Spinal cord (tissue), 10 donors: ENCODE data around the gene AP3D1. TPM values are rescaled to one million over a fixed set of nuclear protein-coding genes. Genes with fewer than 3 reads are reported as not detected.
"Not testable (repeated sequence)": the region's sequence is repeated elsewhere in the genome, so short reads cannot be mapped to it uniquely, and the experiment has no call there.

Experiments
- DNase-seq, 6 donors: peaks; one replicate each; pipeline versions ENCODE4 v3.0.0 to v3.0.0-alpha.2; 2013 to 2015; ENCODE audit warnings: low spot score in 6 of 6, low read depth in 4 of 6
- H3K27ac ChIP-seq: one replicate; pipeline ENCODE4 v1.5.1; 2013; ENCODE audit warnings: low read depth, low read length, control low read depth
- H3K27me3 ChIP-seq: one replicate; pipeline ENCODE4 v1.6.1; 2013; ENCODE audit warnings: low read length; ENCODE audit not compliant: control insufficient read depth, insufficient read depth
- H3K36me3 ChIP-seq: one replicate; pipeline ENCODE4 v1.6.1; 2013; ENCODE audit warnings: low read length; ENCODE audit not compliant: control insufficient read depth, insufficient read depth
- H3K4me1 ChIP-seq: one replicate; pipeline ENCODE4 v1.6.1; 2013; ENCODE audit warnings: low read length; ENCODE audit not compliant: control insufficient read depth, insufficient read depth
- H3K4me3 ChIP-seq: one replicate; pipeline ENCODE4 v1.5.1; 2013; ENCODE audit warnings: low read depth, low read length, control low read depth
- H3K9me3 ChIP-seq: one replicate; pipeline ENCODE4 v1.6.1; 2013; ENCODE audit warnings: low read length; ENCODE audit not compliant: control insufficient read depth, insufficient read depth
- WGBS: methylation state at CpG from one replicate; pipeline ENCODE4 v1.1.5; 2013; ENCODE audit warnings: missing lambda C conversion rate; ENCODE audit not compliant: insufficient coverage; 5-methylcytosine and 5-hydroxymethylcytosine counted together
- polyA plus RNA-seq, 2 donors: library from polyadenylated mRNA; unstranded; fragments of 120-200 nt; gene quantifications; one replicate each; pipeline ENCODE4 v1.2.1, GENCODE V29; 2013; ENCODE audit not compliant: insufficient read length in 2 of 2
- total RNA-seq, 2 donors: library from RNA; depleted of rRNA in 1 of 2; stranded (reverse); fragments of 120-200 nt in 1 of 2; fragments of >200 nt in 1 of 2; gene quantifications; one replicate each; pipeline versions ENCODE4 v1.2.3 to v1.2.4, GENCODE V29; 2013 to 2014
- donor health status: healthy.

AP3D1 gene
- total and polyA plus RNA-seq, 4 donors = 65.1 to 165 (median 113) TPM

- no peaks in the 10 kb centered on the region for H3K9me3 ChIP-seq
- H3K27ac ChIP-seq = peak within 1 kb of the TSS; percentile 92
- H3K4me1 ChIP-seq = peaks cover 57% of the 10 kb centered on the region
- no peaks in the 10 kb centered on the region for H3K27me3 ChIP-seq
- DNase-seq = peak in 2 of 6 donors; percentile 90 to 97
- peak within 1 kb of the TSS; percentile 64 for H3K4me3 ChIP-seq
- peaks cover 62% of the 10 kb centered on the region for H3K36me3 ChIP-seq
- WGBS = under 1% methylated on average over 56 of the region's 56 CpGs
Measured at GRCh38 chr19:2096034-2096479, 55.3 kb downstream of the AP3D1 start, which contains the start of gene MOB3A. Gene MOB3A, minus strand, starts transcription at chr19:2096326. Its CDS starts 17,766 bp downstream, at chr19:2078560.

- peaks cover 61% of the 10 kb centered on the region for H3K4me1 ChIP-seq
Measured at GRCh38 chr19:2091926-2092525, 59.3 kb downstream of the AP3D1 start.

GRCh38 chr19:2089727-2090053 is 61.7 kb downstream of the AP3D1 start:
- H3K27me3 ChIP-seq = no peaks in the 10 kb centered on the region
- no peak overlapping the region for H3K27ac ChIP-seq
- H3K4me3 ChIP-seq = no peak overlapping the region
- H3K36me3 ChIP-seq = peaks cover 60% of the 10 kb centered on the region
- peaks cover 48% of the 10 kb centered on the region for H3K4me1 ChIP-seq
- no peaks in the 10 kb centered on the region for H3K9me3 ChIP-seq
- whole genome bisulfite sequencing = 51% methylated on average over 2 of the region's 2 CpGs
- no peak for DNase-seq

More at GRCh38 chr19:2091926-2092525, 59.3 kb downstream of the AP3D1 start:
- WGBS = 91% methylated on average over 4 of the region's 13 CpGs
- H3K4me3 ChIP-seq, H3K27ac ChIP-seq, DNase-seq, H3K9me3 ChIP-seq, H3K27me3 ChIP-seq: not testable (repeated sequence)
- peaks cover 51% of the 10 kb centered on the region for H3K36me3 ChIP-seq

- DNase-seq = no peak
- Histone ChIP-seq H3K36me3 (peaks cover 58% of the 10 kb centered on the region), H3K9me3 (no peaks in the 10 kb centered on the region), H3K27me3 (no peaks in the 10 kb centered on the region), H3K27ac (no peak overlapping the region), H3K4me3 (no peak overlapping the region), H3K4me1 (peaks cover 43% of the 10 kb centered on the region)
- 80% methylated on average over 12 of the region's 16 CpGs for WGBS
Measured at GRCh38 chr19:2089001-2089711, 62.2 kb downstream of the AP3D1 start.

- no peak for DNase-seq
- Histone ChIP-seq H3K9me3 (no peaks in the 10 kb centered on the region), H3K27me3 (no peaks in the 10 kb centered on the region), H3K36me3 (peaks cover 61% of the 10 kb centered on the region), H3K27ac (no peak overlapping the region), H3K4me1 (peaks cover 29% of the 10 kb centered on the region), H3K4me3 (no peak overlapping the region)
- WGBS = 85% methylated on average over 14 of the region's 14 CpGs
Measured at GRCh38 chr19:2087621-2088100, 63.7 kb downstream of the AP3D1 start.

GRCh38 chr19:2086695-2087620 is 64.4 kb downstream of the AP3D1 start:
- Histone ChIP-seq H3K36me3 (peaks cover 64% of the 10 kb centered on the region), H3K4me1 (peaks cover 22% of the 10 kb centered on the region)
- 88% methylated on average over 12 of the region's 13 CpGs for WGBS
- H3K9me3 ChIP-seq, H3K4me3 ChIP-seq, DNase-seq, H3K27me3 ChIP-seq, H3K27ac ChIP-seq: not testable (repeated sequence)

- Histone ChIP-seq H3K36me3 (peaks cover 77% of the 10 kb centered on the region), H3K27me3 (no peaks in the 10 kb centered on the region), H3K27ac (no peak overlapping the region), H3K4me3 (no peak overlapping the region), H3K4me1 (peaks cover 14% of the 10 kb centered on the region), H3K9me3 (no peaks in the 10 kb centered on the region)
- WGBS = 87% methylated on average over 23 of the region's 28 CpGs
- DNase-seq = no peak
Measured at GRCh38 chr19:2084993-2085720, 66.2 kb downstream of the AP3D1 start.

- no peaks in the 10 kb centered on the region for H3K27me3 ChIP-seq
- H3K36me3 ChIP-seq = peaks cover 83% of the 10 kb centered on the region
- peaks cover 3% of the 10 kb centered on the region for H3K4me1 ChIP-seq
- H3K27ac ChIP-seq = no peak overlapping the region
- WGBS = 89% methylated on average over 13 of the region's 20 CpGs
- H3K4me3 ChIP-seq = no peak overlapping the region
- H3K9me3 ChIP-seq = no peaks in the 10 kb centered on the region
- no peak for DNase-seq
Measured at GRCh38 chr19:2083174-2083854, 68.1 kb downstream of the AP3D1 start.
